ENCODE results near the gene SLC7A4.

Gene SLC7A4

GRCh38 chr22:21025266-21025665 lies 7.1 kb downstream of the SLC7A4 start:
- H3K4me3 ChIP-seq (ENCODE audit: low read length), result no peak overlapping the region
- TF ChIP-seq ZNF274 (IDR thresholded peaks at IDR 0.05; ENCODE audit: low read depth, low read length), result no peak

- no peak for TF ChIP-seq ZNF274 (IDR thresholded peaks at IDR 0.05; ENCODE audit: low read depth, low read length)
- no peak overlapping the region for H3K4me3 ChIP-seq (ENCODE audit: low read length)
Measured at GRCh38 chr22:21022955-21023614, 9.3 kb downstream of the SLC7A4 start.

- no peak for TF ChIP-seq ZNF274 (IDR thresholded peaks at IDR 0.05; ENCODE audit: low read depth, low read length)
- H3K4me3 ChIP-seq (ENCODE audit: low read length), result no peak overlapping the region
Measured at GRCh38 chr22:21022507-21022906, 9.9 kb downstream of the SLC7A4 start.

GRCh38 chr22:21020802-21021429 lies 11.4 kb downstream of the SLC7A4 start:
- TF ChIP-seq ZNF274 (IDR thresholded peaks at IDR 0.05; ENCODE audit: low read depth, low read length), result no peak
- no peak overlapping the region for H3K4me3 ChIP-seq (ENCODE audit: low read length)

- no peak for TF ChIP-seq ZNF274 (IDR thresholded peaks at IDR 0.05; ENCODE audit: low read depth, low read length)
- H3K4me3 ChIP-seq (ENCODE audit: low read length), result no peak overlapping the region
Measured at GRCh38 chr22:21018314-21018713, 14.0 kb downstream of the SLC7A4 start.

GRCh38 chr22:21016644-21017420 lies 15.5 kb downstream of the SLC7A4 start:
- TF ChIP-seq ZNF274 (IDR thresholded peaks at IDR 0.05; ENCODE audit: low read depth, low read length), result no peak
- no peak overlapping the region for H3K4me3 ChIP-seq (ENCODE audit: low read length)

GRCh38 chr22:21015466-21016006 lies 16.8 kb downstream of the SLC7A4 start:
- no peak overlapping the region for H3K4me3 ChIP-seq (ENCODE audit: low read length)
- TF ChIP-seq ZNF274 (IDR thresholded peaks at IDR 0.05; ENCODE audit: low read depth, low read length), result no peak

GRCh38 chr22:21014726-21015465 lies 17.5 kb downstream of the SLC7A4 start, which contains the start of gene P2RX6:
P2RX6 (plus strand) TSS chr22:21015165; CDS start chr22:21015175, 10 bp downstream.
- TF ChIP-seq ZNF274 (IDR thresholded peaks at IDR 0.05; ENCODE audit: low read depth, low read length), result no peak
- peak within 1 kb of the TSS; percentile 16; the same call in 1 of the 2 replicates for H3K4me3 ChIP-seq (ENCODE audit: low read length)

- H3K4me3 ChIP-seq (ENCODE audit: low read length), result peak overlapping the region; percentile 16; the same call in 1 of the 2 replicates
- TF ChIP-seq ZNF274 (IDR thresholded peaks at IDR 0.05; ENCODE audit: low read depth, low read length), result no peak
Measured at GRCh38 chr22:21014202-21014725, 18.1 kb downstream of the SLC7A4 start.

- no peak for TF ChIP-seq ZNF274 (IDR thresholded peaks at IDR 0.05; ENCODE audit: low read depth, low read length)
- H3K4me3 ChIP-seq (ENCODE audit: low read length), result peak overlapping the region; percentile 16; the same call in 1 of the 2 replicates
Measured at GRCh38 chr22:21013657-21014201, 18.6 kb downstream of the SLC7A4 start.

GRCh38 chr22:21012446-21013407 lies 19.6 kb downstream of the SLC7A4 start:
- H3K4me3 ChIP-seq (ENCODE audit: low read length), result no peak overlapping the region
- TF ChIP-seq ZNF274 (IDR thresholded peaks at IDR 0.05; ENCODE audit: low read depth, low read length), result no peak

GRCh38 chr22:21010426-21011113 lies 21.8 kb downstream of the SLC7A4 start:
- TF ChIP-seq ZNF274 (IDR thresholded peaks at IDR 0.05; ENCODE audit: low read depth, low read length), result no peak
- H3K4me3 ChIP-seq (ENCODE audit: low read length), result no peak overlapping the region

Measured in GM08714 (cell line).